Activated T-cell treated with anti-CD3 and anti-CD28 coated beads, Interleukin-2, amount 50 U/mL, for 72 hours (primary cell): ENCODE data around the gene NPC1. TPM values are rescaled to one million over a fixed set of nuclear protein-coding genes. Genes with fewer than 3 reads are reported as not detected.
"Not testable (repeated sequence)": the region's sequence is repeated elsewhere in the genome, so short reads cannot be mapped to it uniquely, and the experiment has no call there.

Experiments used
- ATAC-seq, 2 donors: fragments of 150-1000 bp; cut with Tn5 transposase; replicated peaks in 1 of 2; 2 replicates each; pipeline ENCODE4 v1.10.0; 2021; ENCODE audit warnings: moderate library complexity in 2 of 2, mild to moderate bottlenecking in 1 of 2
- DNase-seq, 2 donors: peaks; one replicate each; pipeline ENCODE4 v3.0.0; 2021 to 2022; ENCODE audit warnings: mixed read lengths in 1 of 2
- H3K27ac Mint-ChIP-seq: one replicate; pipeline ENCODE4 v1.8.0; 2022; ENCODE audit warnings: mild to moderate bottlenecking, moderate library complexity, mixed read lengths
- H3K27me3 Mint-ChIP-seq: one replicate; pipeline ENCODE4 v1.8.0; 2022; ENCODE audit warnings: low read depth, mixed read lengths
- H3K36me3 Mint-ChIP-seq, 2 donors: one replicate each; pipeline ENCODE4 v1.8.0; 2022; ENCODE audit warnings: mixed read lengths in 2 of 2, mild to moderate bottlenecking in 1 of 2; ENCODE audit not compliant: insufficient read depth in 2 of 2
- H3K4me1 Mint-ChIP-seq: one replicate; pipeline ENCODE4 v1.8.0; 2022; ENCODE audit warnings: low read depth, mixed read lengths
- H3K4me3 Mint-ChIP-seq, 2 donors: one replicate each; pipeline ENCODE4 v1.8.0; 2022; ENCODE audit warnings: mild to moderate bottlenecking in 2 of 2, mixed read lengths in 2 of 2, moderate library complexity in 2 of 2
- H3K9me3 Mint-ChIP-seq, 2 donors: one replicate each; pipeline ENCODE4 v1.8.0; 2022; ENCODE audit warnings: mixed read lengths in 2 of 2
- total RNA-seq, 2 donors: library from RNA; stranded (reverse); gene quantifications; one replicate each; pipeline ENCODE4 v1.2.3, GENCODE V29; 2022

Gene NPC1
- total RNA-seq, 2 donors from 2014 or later: 29.3 to 32.4 TPM

DNA sequence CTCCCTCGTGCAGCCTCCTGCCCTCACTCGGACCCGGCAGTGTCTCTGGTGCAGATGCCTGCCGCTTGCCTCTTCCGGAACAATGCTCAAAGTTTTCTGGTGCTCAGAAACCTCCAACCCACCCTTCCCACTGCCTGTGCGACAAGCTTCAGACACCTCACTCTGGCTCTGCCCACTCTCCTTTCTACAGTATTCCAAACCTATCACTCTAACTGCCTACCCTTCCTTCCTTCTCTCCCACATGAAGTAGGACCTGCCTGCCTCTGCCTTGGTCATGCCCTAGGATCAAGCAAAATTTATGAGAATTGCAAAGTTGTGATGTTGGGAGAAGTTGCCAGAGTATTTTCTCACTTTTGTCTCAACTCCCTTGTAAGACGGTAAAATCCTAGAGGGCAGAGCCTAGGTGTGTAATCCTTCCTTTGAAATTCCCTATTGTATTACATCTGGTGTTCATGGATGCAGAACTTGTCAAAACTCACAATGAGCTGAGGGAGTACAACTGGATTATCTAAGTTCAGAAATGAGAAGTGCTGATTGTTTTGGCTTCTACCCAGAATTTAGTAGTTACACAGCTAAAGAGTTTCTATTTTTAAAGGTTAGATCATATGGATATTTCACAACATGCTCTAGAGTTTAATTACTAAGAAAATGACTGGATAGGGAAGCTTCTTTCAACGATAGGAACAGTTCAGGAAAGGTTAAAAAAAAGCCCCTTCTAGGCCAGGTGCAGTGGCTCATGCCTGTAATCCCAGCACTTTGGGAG, 7.2 kb downstream of the NPC1 start:
- ATAC-seq: no peak
- H3K4me3 Mint-ChIP-seq: peak overlapping the region in 1 of 2 donors; percentile 11
- peak overlapping the region; percentile 49 for H3K27ac Mint-ChIP-seq
- peaks cover 68% of the 10 kb centered on the region for H3K4me1 Mint-ChIP-seq
- DNase-seq: no peak
- H3K27me3 Mint-ChIP-seq: no peaks in the 10 kb centered on the region
- peaks cover 0 to 6% of the 10 kb centered on the region in 2 donors for H3K36me3 Mint-ChIP-seq
- no peaks in the 10 kb centered on the region for H3K9me3 Mint-ChIP-seq

DNA sequence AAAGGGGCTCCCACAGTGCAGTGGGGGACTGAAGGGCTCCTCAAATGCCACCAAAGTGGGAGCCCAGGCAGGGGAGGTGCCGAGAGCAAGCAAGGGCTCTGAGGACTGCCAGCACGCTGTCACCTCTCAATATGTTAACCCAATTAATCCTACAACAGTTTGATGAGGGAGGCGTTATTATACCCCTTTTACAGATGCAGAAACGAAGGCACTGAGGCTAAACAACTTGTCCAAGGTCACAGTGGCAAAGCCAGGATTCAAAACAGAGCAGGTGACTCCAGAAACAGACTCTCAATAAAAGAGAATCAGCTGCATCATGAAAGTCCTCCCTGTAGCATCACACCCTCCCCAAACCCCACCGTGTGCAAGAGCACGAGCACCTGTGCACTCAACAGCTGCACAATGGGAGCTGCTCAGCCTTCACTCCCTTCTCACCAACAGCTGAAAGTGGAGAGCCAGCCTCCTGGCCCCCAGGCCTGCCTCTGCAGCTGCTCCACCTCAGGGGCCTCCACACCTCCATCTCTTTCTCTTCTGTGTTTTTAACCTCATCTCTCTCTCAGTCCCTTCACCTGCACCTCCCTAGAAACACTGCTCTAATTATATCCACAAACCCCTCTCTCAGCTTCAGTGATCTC, 8.1 kb downstream of the NPC1 start:
- peak overlapping the region; percentile 39 for H3K27ac Mint-ChIP-seq
- no peaks in the 10 kb centered on the region for H3K27me3 Mint-ChIP-seq
- H3K4me3 Mint-ChIP-seq: no peak overlapping the region
- H3K9me3 Mint-ChIP-seq: no peaks in the 10 kb centered on the region
- DNase-seq (no peak), ATAC-seq (no peak)
- peaks cover 0 to 8% of the 10 kb centered on the region in 2 donors for H3K36me3 Mint-ChIP-seq
- H3K4me1 Mint-ChIP-seq: peaks cover 68% of the 10 kb centered on the region

DNA sequence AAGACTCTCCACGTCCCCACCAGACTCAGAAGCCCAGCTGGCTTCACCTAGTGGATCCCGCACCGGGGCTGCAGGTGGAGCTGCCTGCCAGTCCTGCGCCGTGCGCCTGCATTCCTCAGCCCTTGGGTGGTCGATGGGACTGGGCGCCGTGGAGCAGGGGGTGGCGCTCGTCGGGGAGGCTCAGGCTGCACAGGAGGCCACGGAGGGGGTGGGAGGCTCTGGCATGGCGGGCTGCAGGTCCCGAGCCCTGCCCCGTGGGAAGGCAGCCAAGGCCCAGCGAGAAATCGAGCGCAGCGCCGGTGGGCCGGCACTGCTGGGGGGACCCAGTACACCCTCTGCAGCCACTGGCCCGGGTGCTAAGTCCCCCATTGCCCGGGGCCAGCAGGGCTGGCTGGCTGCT, 8.8 kb downstream of the NPC1 start:
- not testable (repeated sequence) for H3K27ac Mint-ChIP-seq, H3K9me3 Mint-ChIP-seq, ATAC-seq, H3K36me3 Mint-ChIP-seq, DNase-seq, H3K4me3 Mint-ChIP-seq, H3K27me3 Mint-ChIP-seq
- H3K4me1 Mint-ChIP-seq: peaks cover 64% of the 10 kb centered on the region

DNA sequence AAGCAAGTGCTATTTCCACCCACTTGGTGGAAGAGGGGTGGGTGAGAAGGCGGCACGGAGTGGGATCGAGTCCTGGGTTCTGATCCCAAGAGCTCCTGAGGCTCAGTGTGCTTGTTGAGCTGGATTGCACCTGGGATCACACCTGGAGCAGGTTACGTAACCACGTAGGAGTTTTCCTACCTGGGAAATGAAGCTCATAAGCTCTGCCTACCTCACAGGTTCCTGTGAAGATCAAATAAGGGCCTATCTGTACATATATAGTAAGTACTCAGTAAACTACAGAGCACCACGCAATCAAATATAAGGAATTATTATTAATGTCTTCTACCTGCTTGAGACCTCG, 11.0 kb downstream of the NPC1 start:
- no peak overlapping the region for H3K4me3 Mint-ChIP-seq
- peaks cover 0 to 8% of the 10 kb centered on the region in 2 donors for H3K36me3 Mint-ChIP-seq
- no peaks in the 10 kb centered on the region for H3K9me3 Mint-ChIP-seq
- no peaks in the 10 kb centered on the region for H3K27me3 Mint-ChIP-seq
- peaks cover 51% of the 10 kb centered on the region for H3K4me1 Mint-ChIP-seq
- H3K27ac Mint-ChIP-seq: peak overlapping the region; percentile 94
- no peak for ATAC-seq
- no peak for DNase-seq

DNA sequence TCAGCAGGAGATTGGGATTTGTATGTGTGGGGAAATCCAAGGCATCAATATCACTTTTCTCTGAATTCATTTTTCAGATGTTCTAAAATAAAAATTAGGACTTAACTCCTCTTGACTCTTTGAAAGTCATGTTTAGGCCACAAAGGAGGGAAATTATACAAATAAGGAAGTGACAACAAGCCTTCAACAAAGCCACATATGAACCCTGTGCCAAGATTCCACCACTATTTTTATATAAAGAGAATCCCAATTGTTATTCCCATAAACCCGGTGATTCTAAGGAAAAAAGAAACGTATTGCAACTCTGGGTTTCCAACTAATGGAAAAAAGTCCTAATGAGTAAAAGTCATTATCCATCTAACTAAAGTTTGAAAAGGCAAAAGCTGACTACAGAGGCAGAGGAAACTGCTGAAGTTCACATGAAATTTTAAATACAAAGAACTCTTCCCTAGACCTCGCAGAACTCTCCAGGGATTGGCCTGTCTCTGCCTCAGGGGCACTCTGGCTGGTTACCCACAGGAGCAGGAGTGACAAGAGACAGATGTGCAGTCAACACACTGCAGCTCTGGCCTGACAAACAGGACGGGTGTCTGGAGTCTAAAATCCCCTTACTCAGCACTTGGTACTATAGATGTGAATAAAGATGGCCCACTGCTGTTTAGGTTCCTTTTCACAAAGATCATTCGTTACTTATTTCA, 11.5 kb downstream of the NPC1 start:
- DNase-seq (no peak), ATAC-seq (no peak)
- Mint-ChIP-seq H3K9me3 (no peaks in the 10 kb centered on the region), H3K36me3 (peaks cover 0 to 8% of the 10 kb centered on the region in 2 donors), H3K27me3 (no peaks in the 10 kb centered on the region), H3K4me3 (peak overlapping the region in 1 of 2 donors; percentile 70), H3K4me1 (peaks cover 46% of the 10 kb centered on the region), H3K27ac (peak overlapping the region; percentile 94)

DNA sequence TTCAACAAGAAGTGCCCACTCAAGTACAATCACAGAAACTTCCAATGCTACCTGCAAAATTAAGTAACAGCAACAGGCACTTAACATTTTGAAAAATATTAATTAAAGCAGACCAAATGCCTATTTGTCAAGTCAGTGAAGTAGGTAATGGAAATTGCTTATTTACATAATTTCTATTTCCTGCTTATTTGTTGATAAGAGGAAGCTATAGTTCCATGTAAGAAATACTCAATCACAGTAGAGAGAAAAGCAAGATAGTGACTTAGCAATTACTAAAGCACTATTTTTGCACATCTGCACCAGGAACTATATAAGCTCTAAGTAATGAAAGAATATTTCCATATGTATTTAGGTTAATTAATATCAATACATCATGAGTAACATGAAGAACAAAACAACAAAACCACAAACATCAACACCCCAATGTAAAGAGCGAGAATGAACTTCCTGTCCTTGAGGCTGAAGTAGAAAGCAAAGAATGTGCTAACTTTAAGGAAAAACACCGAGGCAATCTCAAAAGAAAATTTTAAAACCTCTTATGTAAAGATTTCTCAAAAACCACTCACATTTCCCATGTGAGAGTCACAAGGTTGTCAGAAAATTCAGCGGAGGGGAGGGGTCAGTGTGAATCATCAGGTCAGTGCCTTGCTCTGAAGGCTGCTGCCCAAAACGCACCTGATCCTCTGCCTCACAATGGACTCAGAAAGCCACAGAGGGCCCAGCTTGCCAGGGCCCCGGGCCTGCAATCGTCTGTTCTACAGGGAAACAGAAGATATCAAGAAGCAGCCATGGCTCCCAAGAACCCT, 12.5 kb downstream of the NPC1 start:
- ATAC-seq: peak; percentile 87 to 92
- Mint-ChIP-seq H3K4me1 (peaks cover 38% of the 10 kb centered on the region), H3K27ac (peak overlapping the region; percentile 94), H3K27me3 (no peaks in the 10 kb centered on the region), H3K36me3 (peaks cover 2 to 8% of the 10 kb centered on the region in 2 donors), H3K4me3 (peak overlapping the region; percentile 44 to 70), H3K9me3 (no peaks in the 10 kb centered on the region)
- DNase-seq: peak; percentile 44 to 52

DNA sequence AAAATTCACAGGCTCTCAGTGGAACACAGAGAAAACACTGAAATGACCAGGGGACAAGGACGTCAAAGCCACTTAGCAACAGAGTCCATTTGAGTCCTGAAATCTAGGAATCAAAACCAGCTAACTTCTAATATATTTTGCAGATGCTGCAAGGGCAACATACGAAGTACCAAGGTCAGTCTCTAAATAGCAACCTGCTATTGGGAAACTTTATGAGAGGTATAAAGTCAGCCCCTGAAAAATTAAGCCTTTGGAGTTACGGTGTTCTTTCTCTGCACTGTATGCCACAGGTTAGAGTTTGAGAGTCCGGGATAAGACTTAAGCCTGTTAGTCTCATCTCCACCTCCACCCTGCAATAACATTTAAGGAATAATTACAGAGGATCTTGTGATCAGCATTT, 13.3 kb downstream of the NPC1 start:
- peaks cover 8 to 10% of the 10 kb centered on the region in 2 donors for H3K36me3 Mint-ChIP-seq
- no peak for DNase-seq
- no peaks in the 10 kb centered on the region for H3K9me3 Mint-ChIP-seq
- H3K4me3 Mint-ChIP-seq: peak overlapping the region in 1 of 2 donors; percentile 70
- H3K27me3 Mint-ChIP-seq: no peaks in the 10 kb centered on the region
- peaks cover 31% of the 10 kb centered on the region for H3K4me1 Mint-ChIP-seq
- ATAC-seq: no peak
- H3K27ac Mint-ChIP-seq: peak overlapping the region; percentile 94

DNA sequence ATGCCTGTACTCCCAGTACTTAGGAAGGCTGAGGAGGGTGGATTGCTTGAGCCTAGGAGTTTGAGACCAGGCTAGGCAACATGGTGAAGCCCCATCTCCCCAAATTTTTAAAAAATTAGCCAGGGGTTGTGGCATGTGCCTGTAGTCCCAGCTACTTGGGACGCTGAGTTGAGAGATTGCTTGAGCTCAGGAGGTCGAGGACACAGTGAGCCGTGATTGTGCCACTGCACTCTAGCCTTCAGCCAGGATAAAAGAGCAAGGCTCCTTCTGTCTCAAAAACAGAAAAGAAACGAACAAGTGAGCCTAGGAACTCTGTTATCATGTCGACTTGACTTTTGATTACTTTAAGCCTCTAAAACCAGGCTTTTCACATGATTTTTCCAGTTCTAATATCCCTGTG, 13.7 kb downstream of the NPC1 start:
- Mint-ChIP-seq H3K27ac (peak overlapping the region; percentile 82), H3K4me1 (peaks cover 31% of the 10 kb centered on the region), H3K27me3 (no peaks in the 10 kb centered on the region), H3K9me3 (no peaks in the 10 kb centered on the region), H3K4me3 (no peak overlapping the region), H3K36me3 (peaks cover 9 to 10% of the 10 kb centered on the region in 2 donors)
- no peak for ATAC-seq
- no peak for DNase-seq

DNA sequence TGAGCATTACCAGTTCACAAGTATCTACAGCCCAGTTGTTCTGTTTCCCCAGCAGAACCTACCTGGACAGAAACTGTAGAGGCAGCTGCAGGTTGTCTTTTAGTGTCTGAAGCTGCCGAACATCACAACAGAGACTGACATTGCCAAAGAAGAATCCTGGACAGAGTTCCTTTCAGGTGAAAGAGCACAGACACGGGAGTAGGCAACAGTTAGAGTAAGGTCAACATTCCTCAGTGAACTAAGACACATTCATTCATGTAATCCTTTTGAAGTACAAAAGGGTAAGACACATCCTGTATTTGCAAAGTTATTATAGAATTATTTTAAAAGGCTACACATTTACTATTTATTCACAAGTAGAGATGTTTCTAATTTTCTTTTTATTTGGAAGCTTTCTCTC, 14.3 kb downstream of the NPC1 start:
- DNase-seq: no peak
- peak overlapping the region; percentile 82 for H3K27ac Mint-ChIP-seq
- ATAC-seq: no peak
- no peak overlapping the region for H3K4me3 Mint-ChIP-seq
- H3K27me3 Mint-ChIP-seq: no peaks in the 10 kb centered on the region
- peaks cover 12 to 13% of the 10 kb centered on the region in 2 donors for H3K36me3 Mint-ChIP-seq
- no peaks in the 10 kb centered on the region for H3K9me3 Mint-ChIP-seq
- H3K4me1 Mint-ChIP-seq: peaks cover 31% of the 10 kb centered on the region

DNA sequence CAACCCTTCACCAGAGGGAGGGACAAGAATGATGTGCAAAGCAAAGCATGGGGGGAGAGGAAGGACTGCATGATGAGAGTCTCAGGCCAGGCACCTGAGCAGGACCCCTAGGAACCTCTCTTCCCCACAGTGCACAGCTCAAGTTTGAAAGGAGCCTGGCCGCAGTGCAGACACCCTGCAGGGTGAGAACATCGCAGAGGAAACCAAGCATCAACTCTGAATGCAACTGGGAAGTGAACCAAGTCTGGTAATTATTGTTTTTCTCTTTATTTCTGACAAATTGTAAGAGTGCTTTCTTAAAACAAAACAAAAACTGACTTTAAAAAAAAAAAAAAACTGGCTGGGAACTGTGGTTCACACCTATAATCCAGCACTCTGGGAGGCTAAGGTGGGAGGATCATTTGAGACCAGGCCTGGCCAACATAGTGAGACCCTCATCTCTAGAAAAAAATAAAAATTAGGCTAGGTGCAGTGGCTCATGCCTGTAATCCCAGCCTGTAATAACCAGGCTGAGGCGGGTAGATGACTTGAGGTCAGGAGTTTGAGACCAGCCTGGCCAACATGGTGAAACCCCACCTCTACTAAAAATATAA, 15.3 kb downstream of the NPC1 start:
- Mint-ChIP-seq H3K4me3 (no peak overlapping the region), H3K9me3 (no peaks in the 10 kb centered on the region), H3K27me3 (no peaks in the 10 kb centered on the region), H3K27ac (peak overlapping the region; percentile 80), H3K36me3 (peaks cover 12 to 15% of the 10 kb centered on the region in 2 donors), H3K4me1 (peaks cover 27% of the 10 kb centered on the region)
- DNase-seq (no peak), ATAC-seq (no peak)

DNA sequence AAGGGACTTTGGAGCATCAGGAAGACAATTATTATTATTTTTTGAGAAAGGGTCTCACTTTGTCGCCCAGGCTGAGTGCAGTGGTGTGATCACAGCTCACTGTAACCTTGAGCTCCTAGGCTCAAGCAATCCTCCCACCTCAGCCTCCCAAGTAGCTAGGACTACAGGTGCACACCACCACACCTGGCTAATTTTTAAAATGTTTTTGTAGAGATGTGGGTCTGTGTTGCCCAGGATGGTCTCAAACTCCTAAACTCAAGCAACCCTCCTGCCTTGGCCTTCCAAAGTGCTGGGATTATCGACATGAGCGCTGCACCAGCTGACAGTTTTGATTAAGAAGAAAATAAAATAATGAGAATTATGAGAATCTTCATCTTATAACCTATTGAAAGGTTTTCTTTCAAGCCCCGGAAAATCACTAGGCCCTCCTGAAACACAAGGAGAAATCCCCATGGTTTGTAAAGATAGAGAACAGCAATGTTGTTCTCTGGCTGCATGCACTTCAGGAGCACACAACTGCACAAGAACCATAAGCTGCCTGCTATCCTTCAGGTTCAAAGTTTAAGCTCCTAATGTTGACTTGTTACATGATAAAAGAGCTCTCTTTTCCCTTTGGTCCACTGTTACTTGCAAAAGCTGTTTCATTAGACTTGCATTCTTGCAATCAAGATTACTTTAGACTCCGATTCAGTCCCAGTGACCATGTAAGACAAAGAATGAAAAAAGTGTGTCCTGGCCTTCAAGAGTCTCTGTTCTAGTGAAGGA, 16.8 kb downstream of the NPC1 start:
- Mint-ChIP-seq H3K36me3 (peaks cover 10 to 24% of the 10 kb centered on the region in 2 donors), H3K27ac (no peak overlapping the region), H3K27me3 (no peaks in the 10 kb centered on the region), H3K9me3 (no peaks in the 10 kb centered on the region), H3K4me1 (peaks cover 24% of the 10 kb centered on the region), H3K4me3 (no peak overlapping the region)
- DNase-seq (no peak), ATAC-seq (no peak)
